HG03025 (cell line): ENCODE measurements around the gene SWI5.

ENCODE experiments used
- ATAC-seq: cut with Tn5 transposase; IDR thresholded peaks from one replicate; pipeline ENCODE4 v1.9.1; 2021; ENCODE audit warnings: mild to moderate bottlenecking, moderate library complexity; ENCODE audit not compliant: unreplicated experiment, low FRiP score

Gene SWI5

GRCh38 chr9:128309551-128309950 lies 33.5 kb downstream of the SWI5 start:
- no peak for ATAC-seq

- ATAC-seq: no peak
Observed at GRCh38 chr9:128310461-128310860, 34.4 kb downstream of the SWI5 start.

- ATAC-seq: no peak
Observed at GRCh38 chr9:128314697-128315096, 38.6 kb downstream of the SWI5 start.

GRCh38 chr9:128316421-128316820 lies 40.3 kb downstream of the SWI5 start:
- no peak for ATAC-seq

- ATAC-seq: no peak
Observed at GRCh38 chr9:128317629-128318028, 41.6 kb downstream of the SWI5 start.

GRCh38 chr9:128321343-128321742 lies 45.3 kb downstream of the SWI5 start:
- ATAC-seq: no peak

- ATAC-seq: no peak
Observed at GRCh38 chr9:128321879-128322403, 45.9 kb downstream of the SWI5 start.

- ATAC-seq: peak; percentile 72
Observed at GRCh38 chr9:128322404-128323211, 46.5 kb downstream of the SWI5 start, which contains the start of the genes COQ4 and TRUB2. TSS of gene COQ4 (plus strand) at chr9:128322839. CDS start at chr9:128322859, 20 bp downstream. TSS of gene TRUB2 (minus strand) at chr9:128322447. CDS start at chr9:128322408, 39 bp downstream.

GRCh38 chr9:128323212-128323730 lies 47.2 kb downstream of the SWI5 start:
- ATAC-seq: no peak

GRCh38 chr9:128323791-128324190 lies 47.7 kb downstream of the SWI5 start:
- no peak for ATAC-seq

- no peak for ATAC-seq
Observed at GRCh38 chr9:128324401-128324800, 48.3 kb downstream of the SWI5 start.

- no peak for ATAC-seq
Observed at GRCh38 chr9:128325629-128326028, 49.6 kb downstream of the SWI5 start.

- ATAC-seq: no peak
Observed at GRCh38 chr9:128333451-128333869, 57.4 kb downstream of the SWI5 start.

- ATAC-seq: no peak
Observed at GRCh38 chr9:128335161-128335560, 59.1 kb downstream of the SWI5 start.

GRCh38 chr9:128335914-128336313 lies 59.8 kb downstream of the SWI5 start:
- ATAC-seq: no peak

GRCh38 chr9:128337936-128338335 lies 61.9 kb downstream of the SWI5 start:
- no peak for ATAC-seq
